ENCODE measurements around the gene DAP.
A peak's percentile ranks its signal among the peaks of the same experiment; 100 is the strongest.
"Not testable (repeated sequence)": the region's sequence is repeated elsewhere in the genome, so short reads cannot be mapped to it uniquely, and the experiment has no call there.

The DAP gene

DNA sequence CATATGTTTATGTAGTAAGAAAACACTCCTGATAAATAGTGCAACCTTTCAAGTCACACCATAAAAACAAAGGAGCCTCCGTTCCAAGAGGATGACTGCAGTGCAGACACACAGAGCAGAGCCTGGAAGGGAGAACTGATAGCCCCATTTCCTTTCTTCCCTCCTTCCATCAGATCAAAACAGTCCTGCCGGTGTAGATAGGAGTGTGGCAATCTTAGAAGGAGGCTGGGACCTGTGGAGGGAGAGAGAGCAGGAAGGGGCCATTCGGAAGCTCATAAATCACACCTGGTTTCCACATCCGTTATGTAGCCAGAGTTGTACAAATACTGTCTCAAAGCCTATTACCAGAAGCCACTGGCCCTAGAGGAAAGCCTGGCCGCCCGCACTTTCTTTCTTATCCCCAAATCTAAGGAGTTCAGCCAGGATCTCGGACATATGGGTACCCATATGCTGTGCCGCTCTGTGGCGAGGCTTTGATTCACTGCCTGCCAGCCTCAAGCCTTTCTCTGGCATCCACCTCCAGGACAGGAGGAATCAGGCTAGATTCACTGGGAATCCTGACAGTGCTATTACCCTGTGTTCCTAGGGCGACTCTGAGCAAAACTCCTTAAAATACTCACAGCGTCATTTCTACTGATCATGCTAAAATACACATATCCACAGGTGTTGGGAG, 26.9 kb downstream of the DAP start:
- DNase-seq (ENCODE audit: low spot score), result no peak

DNA sequence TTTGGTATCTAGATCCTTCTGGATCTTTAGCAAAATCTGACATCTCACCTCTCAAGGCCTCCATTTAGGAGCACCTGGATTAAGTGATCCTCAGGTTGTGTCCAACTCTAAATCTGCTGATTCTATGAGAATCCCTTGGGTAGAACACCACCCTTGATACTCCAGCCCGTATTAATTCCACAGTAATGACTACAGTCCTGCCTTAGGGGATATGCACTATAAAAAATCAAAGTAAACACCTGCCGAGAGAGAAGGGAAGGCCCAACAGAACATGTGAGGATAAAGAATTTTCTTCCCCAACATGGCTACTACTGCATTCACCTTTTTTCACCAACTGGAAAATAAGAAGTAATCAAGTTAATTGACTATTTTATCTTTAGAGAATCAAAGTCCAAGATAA, 27.6 kb downstream of the DAP start:
- no peak for DNase-seq (ENCODE audit: low spot score)

DNA sequence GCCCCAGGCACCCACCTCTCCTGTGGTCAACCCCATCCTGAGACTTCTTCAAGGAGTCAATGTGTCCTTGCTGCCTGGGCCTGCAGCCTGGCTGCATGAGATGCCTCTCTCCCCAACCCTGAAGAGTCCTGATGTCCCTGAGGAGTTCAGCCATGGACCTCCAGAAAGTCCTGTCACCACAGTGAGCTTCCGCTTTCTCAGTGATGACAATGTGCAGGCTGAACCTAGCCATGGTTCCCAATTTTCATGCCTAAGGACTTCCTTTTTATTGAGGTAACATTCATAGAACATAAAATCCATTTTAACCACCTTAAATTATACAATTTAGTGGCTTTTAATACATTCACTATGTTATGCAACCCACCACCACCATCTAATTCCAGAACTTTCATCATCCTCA, 29.1 kb downstream of the DAP start:
- DNase-seq (ENCODE audit: low spot score), result no peak

DNA sequence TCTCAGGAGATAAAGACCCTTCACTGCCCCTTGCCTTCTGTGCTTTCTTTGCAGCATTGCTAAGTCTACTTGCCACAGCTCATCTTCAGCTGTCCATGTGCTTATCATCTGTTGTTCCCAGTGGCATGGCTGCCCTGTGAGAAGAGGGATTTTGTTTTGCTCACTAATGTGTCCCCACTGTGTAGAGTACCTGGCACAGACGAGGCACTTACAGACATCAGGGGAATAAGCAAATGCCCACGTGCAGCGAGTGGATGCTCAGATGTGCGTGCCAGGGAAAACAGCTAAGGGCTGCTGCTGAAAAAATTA, 31.0 kb downstream of the DAP start:
- DNase-seq (ENCODE audit: low spot score), result no peak

DNA sequence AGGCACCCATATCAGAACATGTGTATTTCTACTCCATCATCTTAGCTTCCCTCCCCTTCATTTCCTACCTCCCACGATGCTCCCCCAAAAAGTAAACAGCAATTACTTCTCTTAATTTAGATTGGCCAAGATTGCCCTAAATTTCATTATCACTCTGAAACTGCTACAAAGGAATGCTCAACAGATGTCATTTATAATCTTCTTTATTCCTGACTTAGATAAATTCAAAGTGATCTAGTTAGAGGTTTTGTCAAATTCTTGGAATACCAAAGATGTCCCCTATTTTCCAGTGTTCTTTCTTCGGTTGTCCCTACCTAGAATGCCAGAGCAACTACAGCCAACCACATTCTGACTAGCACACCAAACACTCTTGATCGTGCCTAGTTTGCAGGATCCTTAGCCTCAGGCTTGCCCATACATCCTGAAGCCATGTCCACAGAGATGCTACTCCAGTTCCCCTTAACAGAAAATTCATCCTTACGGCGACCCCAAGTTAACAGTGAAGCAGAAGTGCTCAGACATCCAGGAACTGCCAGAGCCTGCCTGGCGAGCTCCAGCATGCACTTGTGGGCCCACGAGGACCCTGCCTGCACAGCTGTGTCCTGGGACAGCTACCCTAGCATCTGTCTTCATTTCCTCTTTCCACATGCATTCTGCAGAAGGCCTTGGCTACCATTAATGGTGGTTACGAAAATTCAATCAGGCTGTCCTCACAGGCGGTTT, 31.6 kb downstream of the DAP start:
- DNase-seq (ENCODE audit: low spot score), result no peak

DNA sequence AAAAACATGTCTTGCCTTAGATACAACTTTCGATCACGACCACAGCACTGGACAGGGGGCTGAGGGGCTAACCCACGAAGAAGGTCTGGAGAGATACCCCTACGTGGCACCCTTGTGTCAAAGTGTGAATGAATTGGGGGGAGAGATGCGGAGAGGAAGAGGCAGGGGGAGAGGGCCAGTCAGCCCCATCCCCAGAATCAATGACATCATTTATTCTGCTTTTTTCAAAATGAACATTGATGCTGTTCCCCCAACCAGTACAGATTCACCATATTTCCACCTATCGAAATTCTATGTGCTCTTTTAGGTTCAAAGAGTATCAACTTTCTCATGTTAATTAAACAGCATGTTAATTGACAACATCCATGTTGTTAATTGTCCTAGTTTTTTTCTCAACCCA, 32.4 kb downstream of the DAP start:
- DNase-seq (ENCODE audit: low spot score), result no peak

DNA sequence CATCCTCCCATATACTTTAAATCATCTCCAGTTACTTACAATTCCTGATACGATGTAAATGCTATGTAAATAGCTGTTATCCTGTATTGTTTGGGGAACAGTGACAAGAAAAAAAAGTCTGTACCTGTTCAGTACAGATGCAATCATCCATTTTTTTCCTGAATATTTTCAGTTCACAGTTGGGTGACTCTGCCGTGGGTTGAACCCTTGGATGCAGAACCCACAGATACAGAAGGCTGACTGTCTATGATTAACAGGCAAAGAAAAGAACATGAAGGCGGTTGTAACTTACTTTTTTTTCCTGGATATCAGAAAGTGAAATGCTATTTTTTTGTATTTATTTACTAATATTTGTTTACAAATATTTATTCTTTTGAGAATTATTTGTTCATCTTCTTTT, 33.2 kb downstream of the DAP start:
- no peak for DNase-seq (ENCODE audit: low spot score)

DNA sequence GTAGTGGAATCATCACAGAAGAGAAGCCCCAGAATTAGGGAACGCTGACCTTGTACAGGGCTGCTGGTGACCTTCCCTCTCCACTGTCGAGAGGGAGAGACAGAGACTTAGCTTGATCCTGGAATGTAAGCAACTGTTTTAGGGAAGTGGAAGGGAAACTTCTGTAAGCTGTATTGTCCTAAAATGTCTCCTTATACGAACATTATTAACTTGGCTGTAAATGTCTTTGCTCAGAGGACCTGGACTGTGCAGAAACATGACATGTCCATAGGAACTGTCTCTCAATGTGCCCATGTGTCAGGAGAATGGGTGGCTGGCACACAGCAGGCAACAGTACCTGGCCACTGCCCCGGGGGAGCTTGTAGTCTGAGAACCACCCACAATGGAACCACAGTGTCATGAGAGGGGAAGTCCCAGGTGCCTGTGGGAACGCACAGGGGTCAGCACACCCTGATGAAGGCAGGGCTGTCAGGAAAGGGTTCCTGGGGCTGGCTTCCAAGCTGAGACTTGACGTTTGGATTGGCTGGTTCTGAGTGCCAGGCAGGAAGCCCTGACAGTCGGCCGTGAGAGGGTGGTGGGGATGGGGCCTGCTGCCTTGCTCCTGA, 34.0 kb downstream of the DAP start:
- DNase-seq (ENCODE audit: low spot score), result no peak

DNA sequence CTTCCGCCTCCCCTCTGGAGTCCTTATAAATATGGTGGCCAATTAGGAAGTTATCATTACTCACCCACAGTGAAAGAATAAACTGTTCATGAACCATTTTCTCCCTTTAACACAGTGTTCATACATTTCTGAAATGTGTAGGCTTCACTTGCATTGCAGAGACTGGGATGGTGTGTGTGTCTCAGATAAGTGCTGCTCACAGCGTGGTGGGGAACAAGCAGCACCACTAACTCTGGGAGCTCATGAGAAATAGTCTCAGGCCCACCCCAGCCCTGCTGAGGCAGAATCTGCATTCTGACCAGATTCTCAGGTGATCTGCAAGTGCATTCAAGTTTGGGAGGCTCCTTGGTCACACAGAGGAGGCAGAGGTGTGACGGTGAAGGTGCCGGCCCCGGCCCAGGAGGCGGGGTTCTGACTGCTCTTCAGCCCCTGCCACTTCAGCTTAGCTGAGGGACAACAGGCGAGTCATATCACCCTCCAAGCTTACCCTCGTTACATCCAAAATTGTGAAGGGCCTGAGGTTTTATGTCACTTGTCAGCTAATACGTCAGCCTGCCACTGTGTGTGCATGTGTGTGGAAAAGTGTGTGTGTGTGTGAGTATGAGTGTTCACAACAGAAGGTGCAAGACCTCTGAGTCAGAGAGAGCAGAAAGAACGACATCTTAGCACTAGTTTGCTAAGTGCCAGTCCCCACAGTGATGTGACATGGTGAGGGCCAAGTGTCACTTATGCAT, 34.7 kb downstream of the DAP start:
- DNase-seq (ENCODE audit: low spot score), result no peak

DNA sequence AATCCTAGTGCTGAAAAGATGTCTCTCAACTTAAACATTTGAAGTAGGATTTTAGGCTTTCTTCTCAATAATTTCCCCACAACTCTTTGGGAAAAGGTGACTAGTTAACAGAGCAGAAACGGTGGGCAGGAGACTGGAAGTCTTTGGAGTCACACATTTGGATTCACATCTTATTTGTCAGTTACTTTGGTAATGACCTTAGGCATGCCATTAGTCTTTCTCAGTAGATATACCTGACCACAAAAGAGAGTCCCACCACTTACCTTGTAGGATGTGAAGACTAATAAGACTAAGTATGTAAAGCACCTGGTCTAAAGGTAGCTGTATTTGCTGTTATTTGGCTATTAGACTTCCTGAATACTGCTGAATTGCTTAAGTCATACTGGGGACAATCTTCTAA, 35.4 kb downstream of the DAP start:
- no peak for DNase-seq (ENCODE audit: low spot score)

DNA sequence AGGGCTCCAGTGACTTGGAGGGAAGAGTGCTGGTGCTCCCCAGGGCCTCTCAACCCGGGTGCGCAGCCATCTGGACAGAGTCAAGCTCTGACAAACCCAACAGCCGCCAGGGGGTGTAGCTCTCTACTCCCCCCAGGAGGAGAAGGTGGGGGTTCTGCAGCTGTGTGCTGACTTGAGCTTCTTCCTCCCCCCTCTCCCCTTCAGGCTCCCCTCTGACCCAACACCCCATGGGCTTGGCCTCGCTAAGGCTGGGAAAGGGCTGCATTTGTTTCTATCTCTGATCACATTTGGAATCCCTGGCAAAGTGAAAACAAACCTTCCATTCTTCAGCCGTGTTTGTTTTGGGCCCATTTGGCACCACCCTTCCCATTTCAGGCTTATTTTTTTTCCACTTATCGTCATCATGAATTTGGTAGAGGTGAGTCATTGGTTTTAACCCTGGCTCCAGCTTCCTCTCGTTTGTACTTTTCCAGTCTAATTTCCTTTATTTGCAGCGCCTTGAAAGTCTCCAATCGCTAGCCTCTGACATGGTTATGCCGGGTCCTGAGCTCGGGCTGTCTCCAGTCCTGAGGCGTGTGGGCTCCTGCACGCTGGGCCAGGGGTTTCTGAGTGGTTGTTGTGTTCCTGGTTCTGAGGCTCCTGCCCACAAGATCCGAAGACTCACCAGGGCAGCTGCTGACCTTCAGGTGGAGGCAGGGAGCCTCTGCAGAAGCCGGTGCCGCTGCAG, 36.1 kb downstream of the DAP start:
- DNase-seq (ENCODE audit: low spot score), result peak; percentile 19

DNA sequence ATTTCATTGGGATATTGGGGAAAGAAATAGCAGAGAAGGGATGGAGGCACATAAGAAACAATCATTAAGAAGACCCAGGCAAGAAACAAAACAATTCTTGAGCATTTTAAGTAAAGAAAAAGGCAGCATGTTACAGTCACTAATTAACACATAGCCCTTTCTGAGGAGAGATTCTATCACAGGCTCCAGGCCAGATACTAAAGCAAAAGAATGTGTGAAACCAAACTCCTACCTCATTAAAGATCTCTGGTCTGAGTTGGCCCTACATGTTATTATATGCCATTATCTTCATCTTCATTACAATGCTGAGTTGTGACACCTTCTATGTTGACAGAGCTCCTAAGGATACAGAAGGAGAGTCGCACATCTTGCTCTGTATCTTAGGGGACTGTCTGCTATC, 37.5 kb downstream of the DAP start:
- DNase-seq (ENCODE audit: low spot score), result no peak

DNA sequence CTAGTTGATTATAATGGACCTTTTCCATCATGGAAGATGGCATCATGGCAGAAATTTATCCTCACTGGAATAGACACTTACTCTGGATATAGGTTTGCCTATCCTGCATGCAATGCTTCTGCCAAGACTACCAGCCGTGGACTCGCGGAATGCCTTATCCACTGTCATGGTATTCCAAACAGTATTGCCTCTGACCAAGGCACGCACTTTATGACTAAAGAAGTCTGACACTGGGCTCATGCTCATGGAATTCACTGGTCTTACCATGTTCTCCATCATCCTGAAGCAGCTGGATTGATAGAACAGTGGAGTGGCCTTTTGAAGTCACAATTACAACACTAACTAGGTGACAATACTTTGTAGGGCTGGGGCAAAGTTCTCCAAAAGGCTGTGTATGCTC, 40.3 kb downstream of the DAP start:
- DNase-seq (ENCODE audit: low spot score), result not testable (repeated sequence)

DNA sequence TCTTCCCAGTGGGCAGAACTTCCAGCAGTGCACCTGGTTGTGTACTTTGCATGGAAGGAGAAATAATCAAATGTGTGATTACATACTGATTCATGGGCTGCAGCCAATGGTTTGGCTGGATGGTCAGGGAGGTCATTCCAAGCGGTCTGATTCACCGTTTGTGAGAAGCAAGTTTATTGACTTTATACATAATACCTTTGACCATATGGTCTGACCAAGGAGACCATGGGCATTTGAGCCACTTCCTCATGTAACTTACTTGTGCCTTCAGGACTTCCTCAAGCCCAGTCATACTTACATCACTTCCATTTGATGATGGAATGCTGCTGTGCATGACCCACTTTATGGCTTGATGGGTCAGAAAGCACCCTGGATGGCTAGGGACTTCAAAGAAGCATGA, 41.1 kb downstream of the DAP start:
- DNase-seq (ENCODE audit: low spot score), result no peak

DNA sequence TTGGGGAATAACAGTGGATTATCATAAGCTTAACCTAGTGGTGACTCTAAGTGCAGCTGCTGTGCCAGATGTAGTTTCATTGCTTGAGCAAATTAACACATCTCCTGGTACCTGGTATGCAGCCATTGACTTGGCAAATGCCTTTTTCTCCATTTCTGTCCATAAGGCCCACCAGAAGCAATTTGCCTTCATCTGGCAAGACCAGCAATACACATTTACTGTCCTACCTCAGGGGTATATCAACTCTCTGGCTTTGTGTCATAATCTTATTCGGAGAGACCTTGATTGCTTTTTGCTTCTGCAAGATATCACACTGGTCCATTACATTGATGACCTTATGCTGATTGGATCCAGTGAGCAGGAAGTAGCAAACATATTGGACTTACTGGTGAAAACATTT, 42.4 kb downstream of the DAP start:
- DNase-seq (ENCODE audit: low spot score), result not testable (repeated sequence)

DNA sequence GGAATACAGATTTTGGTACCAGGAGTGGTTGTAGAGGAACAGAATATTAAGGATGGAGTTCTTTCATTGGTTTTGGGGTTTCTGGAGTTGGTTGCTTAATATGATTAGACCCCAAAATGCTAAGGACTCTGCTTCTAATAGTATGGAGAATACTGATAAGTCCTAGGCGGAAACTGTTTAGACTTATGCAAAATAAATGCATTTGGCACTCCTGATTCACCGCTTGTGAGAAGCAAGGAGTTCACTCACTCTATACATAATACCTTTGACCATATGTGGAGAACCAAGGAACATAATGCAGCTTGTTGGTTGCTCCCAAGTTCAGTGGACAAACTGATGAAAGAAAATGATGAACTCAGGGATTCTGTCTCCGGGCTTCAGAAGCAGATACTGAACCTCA, 44.2 kb downstream of the DAP start:
- DNase-seq (ENCODE audit: low spot score), result not testable (repeated sequence)

DNA sequence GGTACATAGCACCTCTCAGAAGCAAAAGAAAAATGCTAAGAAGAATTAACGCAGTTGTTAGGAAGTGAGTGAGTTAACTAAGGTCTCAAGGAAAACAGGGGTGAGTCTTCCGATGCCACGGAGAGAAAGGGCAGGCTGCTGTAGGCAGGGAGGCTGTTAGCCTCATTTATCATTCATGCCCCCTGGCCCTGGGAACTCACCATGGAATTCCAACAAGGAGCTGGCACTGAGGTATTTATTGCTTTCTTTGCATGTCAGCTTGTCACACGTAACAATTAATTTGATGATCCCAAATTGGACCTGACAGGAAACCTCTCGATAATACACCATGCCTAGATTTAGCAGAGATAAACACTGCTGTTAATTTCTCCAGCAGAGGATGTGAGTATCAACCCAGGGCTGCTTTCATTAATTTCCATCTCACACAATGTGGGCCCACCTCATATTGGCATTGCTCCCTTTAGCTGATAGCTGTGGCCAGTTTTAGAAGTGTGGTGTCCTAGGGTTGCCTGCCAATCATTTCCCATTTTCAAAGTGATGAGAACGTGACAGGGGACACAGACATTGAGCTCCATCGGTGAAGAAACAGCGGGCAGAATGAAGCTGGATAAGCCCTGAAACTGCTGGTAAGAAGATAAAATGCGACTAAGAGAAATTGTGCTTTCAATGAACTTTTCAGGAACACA, 45.3 kb downstream of the DAP start:
- no peak for DNase-seq (ENCODE audit: low spot score)

DNA sequence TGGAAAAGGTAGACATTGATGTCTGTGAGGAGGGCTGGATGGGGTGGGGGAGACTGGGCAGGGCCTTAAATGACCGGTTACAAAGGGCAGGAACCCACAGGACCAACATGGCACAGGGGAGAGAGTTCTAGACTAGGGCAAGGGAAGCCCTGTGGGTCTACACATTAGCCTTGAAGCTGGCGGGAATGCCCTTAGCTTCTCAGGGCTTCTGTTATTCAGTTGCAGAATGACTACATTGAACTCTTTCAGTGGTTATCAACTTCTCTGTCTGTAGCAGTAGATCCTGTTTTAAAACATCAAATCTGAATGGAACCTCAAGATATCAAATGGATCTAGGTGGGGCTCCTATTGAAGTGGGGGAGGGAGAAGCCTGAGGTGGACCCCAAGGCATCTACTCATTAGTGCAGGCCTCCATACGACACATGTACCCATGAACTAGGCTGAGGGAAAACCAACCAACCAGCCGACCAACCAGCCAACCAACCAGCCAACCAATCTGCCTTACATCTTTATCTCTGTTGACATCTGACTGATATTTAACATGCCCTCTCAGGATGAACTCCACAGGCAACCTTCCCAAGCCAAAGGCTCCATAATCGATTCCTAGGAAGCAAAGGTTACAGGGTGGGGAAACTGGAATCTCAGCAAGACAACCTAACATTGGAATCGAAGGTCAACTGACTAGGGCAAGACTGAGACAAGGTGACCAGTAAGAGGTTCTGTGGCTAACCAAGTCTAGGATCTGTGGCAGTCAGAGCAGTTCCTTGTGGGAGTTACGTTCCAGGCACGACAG, 48.3 kb downstream of the DAP start:
- DNase-seq (ENCODE audit: low spot score), result no peak

DNA sequence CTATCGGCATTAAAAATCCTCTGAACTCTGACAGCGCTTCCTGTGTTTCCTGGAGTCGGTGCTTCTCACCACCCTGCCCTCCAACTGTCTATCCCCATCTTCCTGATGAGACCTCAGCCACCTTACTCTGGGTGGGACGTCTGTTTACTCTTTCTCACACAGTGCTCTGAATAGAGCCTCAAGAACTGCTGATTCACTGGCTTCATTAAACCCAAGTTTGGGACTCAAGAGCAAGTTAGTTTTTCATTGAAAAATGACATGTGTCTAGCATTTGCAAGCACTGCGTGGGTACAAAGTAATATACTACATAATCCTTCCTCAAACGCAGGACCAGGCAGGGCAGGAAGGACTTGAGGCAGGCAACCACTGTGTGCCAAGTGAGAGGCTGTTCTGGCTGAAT, 49.5 kb downstream of the DAP start:
- no peak for DNase-seq (ENCODE audit: low spot score)

DNA sequence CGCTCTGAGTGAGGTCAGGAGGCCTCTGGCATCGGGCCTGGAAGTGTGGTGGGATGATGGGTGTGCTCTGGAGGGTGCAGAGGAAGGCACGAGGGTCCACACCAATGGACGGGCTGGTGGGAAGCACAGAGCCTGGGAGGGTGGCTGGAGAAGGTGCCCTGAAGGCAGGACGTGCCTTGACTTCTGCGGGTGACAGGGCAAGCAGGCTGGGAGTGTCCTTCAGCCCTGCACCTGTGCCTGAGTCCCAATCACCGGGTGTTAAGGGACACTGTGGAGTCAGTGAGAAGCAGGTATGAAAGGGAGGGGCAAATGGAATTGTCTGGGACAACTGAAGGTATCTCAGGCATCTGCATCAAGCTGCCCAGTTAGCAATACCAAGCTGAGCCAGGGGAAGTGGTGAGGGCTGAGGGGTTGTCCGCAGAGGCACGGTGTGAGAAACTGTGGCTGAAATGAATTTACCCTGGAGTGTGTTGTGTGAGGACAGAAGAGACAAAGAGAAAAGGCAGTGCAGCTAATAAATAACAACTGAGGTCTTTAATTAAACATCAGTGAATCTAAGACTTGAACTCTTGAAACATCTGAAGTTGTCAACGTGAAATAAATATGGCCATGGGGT, 50.4 kb downstream of the DAP start:
- DNase-seq (ENCODE audit: low spot score), result no peak

DNA sequence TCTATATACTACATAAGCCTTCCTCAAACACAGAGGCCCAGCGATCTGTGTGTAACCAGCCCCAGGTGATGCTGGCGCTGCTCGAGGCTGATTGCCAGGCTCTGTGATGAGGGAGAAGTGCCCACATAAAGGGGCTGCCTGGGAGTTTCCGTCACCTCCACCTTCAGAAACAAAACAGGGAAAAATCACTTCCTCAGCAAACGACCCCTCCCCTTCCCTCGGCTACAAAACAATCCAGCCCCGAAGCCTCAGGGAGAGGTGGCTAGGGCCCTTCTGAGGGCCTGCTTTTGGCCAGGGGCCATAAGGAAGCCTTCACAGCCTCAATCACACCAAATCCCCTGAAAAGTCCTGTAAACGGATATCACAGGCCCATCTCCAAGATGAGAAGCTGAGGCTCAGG, 51.1 kb downstream of the DAP start:
- DNase-seq (ENCODE audit: low spot score), result no peak

Measured in putamen (tissue), 1 donor.